Activated naive CD8-positive, alpha-beta T cell treated with anti-CD3 and anti-CD28 coated beads, Interleukin-2, amount 50 U/mL, for 24 hours (primary cell): ENCODE results near the gene PDS5A.
"Not testable (repeated sequence)": the region's sequence is repeated elsewhere in the genome, so short reads cannot be mapped to it uniquely, and the experiment has no call there.

ENCODE experiments used
- ATAC-seq: fragments of 150-1000 bp; cut with Tn5 transposase; one replicate; pipeline ENCODE4 v1.10.0; 2021
- DNase-seq: peaks from one replicate; pipeline ENCODE4 v3.0.0; 2021
- H3K27ac Mint-ChIP-seq: one replicate; pipeline ENCODE4 v1.8.0; 2021; ENCODE audit warnings: mild to moderate bottlenecking, mixed read lengths
- H3K27me3 Mint-ChIP-seq: one replicate; pipeline ENCODE4 v1.8.0; 2021; ENCODE audit warnings: mixed read lengths
- H3K36me3 Mint-ChIP-seq: one replicate; pipeline ENCODE4 v1.8.0; 2021; ENCODE audit warnings: low read depth, mixed read lengths
- H3K4me1 Mint-ChIP-seq: one replicate; pipeline ENCODE4 v1.8.0; 2021; ENCODE audit warnings: mixed read lengths
- H3K4me3 Mint-ChIP-seq: one replicate; pipeline ENCODE4 v1.8.0; 2021; ENCODE audit warnings: mild to moderate bottlenecking, moderate library complexity, mixed read lengths
- H3K9me3 Mint-ChIP-seq: one replicate; pipeline ENCODE4 v1.8.0; 2021; ENCODE audit warnings: mixed read lengths

PDS5A gene, protein sequence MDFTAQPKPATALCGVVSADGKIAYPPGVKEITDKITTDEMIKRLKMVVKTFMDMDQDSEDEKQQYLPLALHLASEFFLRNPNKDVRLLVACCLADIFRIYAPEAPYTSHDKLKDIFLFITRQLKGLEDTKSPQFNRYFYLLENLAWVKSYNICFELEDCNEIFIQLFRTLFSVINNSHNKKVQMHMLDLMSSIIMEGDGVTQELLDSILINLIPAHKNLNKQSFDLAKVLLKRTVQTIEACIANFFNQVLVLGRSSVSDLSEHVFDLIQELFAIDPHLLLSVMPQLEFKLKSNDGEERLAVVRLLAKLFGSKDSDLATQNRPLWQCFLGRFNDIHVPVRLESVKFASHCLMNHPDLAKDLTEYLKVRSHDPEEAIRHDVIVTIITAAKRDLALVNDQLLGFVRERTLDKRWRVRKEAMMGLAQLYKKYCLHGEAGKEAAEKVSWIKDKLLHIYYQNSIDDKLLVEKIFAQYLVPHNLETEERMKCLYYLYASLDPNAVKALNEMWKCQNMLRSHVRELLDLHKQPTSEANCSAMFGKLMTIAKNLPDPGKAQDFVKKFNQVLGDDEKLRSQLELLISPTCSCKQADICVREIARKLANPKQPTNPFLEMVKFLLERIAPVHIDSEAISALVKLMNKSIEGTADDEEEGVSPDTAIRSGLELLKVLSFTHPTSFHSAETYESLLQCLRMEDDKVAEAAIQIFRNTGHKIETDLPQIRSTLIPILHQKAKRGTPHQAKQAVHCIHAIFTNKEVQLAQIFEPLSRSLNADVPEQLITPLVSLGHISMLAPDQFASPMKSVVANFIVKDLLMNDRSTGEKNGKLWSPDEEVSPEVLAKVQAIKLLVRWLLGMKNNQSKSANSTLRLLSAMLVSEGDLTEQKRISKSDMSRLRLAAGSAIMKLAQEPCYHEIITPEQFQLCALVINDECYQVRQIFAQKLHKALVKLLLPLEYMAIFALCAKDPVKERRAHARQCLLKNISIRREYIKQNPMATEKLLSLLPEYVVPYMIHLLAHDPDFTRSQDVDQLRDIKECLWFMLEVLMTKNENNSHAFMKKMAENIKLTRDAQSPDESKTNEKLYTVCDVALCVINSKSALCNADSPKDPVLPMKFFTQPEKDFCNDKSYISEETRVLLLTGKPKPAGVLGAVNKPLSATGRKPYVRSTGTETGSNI (N-terminal part only)

DNA sequence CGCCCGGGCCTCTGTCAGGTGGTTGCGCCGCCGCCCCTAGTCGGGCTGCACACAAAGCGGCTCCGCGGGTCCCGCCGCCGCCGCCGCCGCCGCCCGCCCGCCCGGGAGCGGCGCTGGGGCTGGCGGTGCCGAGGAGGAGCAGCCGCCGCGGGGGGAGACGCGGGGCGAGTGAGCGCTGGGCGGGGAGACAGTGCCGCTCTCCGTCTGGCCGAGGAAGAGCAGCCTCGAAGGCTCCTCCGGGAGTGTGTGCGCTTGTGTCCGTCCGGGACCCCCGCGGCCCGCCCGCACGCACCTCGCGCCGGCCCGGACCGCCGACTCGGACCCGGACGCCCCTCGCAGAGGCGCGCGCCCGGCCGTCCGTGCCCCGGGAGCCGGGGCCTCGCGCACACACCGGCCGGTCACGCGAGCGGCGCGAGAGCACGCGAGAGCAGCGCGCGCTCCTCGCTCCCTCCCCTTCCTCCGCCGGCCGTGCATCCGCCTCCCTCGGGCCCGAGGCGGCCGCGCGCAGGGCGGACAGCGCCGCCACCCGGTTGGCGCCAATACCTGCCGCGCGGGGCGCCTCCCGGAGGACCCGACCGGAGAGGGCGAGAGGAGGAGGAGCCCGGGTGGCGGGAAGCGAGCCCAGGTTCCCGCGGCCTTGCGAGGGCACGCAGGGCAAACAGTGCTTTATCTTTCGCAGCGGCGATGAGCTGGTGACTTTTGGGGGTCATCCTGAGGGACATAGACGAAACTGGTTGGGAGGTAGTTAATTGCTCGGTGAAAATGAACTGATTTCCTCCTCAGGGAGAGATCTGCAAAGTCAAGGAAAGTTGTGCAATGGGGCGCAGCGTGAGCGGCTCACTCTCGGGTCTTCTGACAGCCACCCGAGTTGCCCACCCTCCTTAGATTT is at the start of gene PDS5A:
PDS5A (minus strand) TSS at position 423 of the 889 bp plus-strand sequence. CDS start 1,334 bp downstream, outside the sequence.
- no peaks in the 10 kb centered on the region for H3K27me3 Mint-ChIP-seq
- peak; percentile 91 for DNase-seq
- H3K27ac Mint-ChIP-seq: peak within 1 kb of the TSS; percentile 97
- ATAC-seq: peak; percentile 92
- H3K4me3 Mint-ChIP-seq: peak within 1 kb of the TSS; percentile 88
- peaks cover 42% of the 10 kb centered on the region for H3K4me1 Mint-ChIP-seq
- peaks cover 29% of the 10 kb centered on the region for H3K36me3 Mint-ChIP-seq
- H3K9me3 Mint-ChIP-seq: no peaks in the 10 kb centered on the region

GRCh38 chr4:40024049-40024448 is 46.3 kb upstream of the PDS5A start:
- H3K27ac Mint-ChIP-seq, H3K9me3 Mint-ChIP-seq, ATAC-seq, H3K4me3 Mint-ChIP-seq, DNase-seq, H3K27me3 Mint-ChIP-seq, H3K4me1 Mint-ChIP-seq, H3K36me3 Mint-ChIP-seq: not testable (repeated sequence)

- not testable (repeated sequence) for H3K27ac Mint-ChIP-seq, DNase-seq, H3K36me3 Mint-ChIP-seq, H3K4me3 Mint-ChIP-seq, H3K9me3 Mint-ChIP-seq, H3K4me1 Mint-ChIP-seq, ATAC-seq, H3K27me3 Mint-ChIP-seq
Observed at GRCh38 chr4:40021116-40021515, 43.4 kb upstream of the PDS5A start.

DNA sequence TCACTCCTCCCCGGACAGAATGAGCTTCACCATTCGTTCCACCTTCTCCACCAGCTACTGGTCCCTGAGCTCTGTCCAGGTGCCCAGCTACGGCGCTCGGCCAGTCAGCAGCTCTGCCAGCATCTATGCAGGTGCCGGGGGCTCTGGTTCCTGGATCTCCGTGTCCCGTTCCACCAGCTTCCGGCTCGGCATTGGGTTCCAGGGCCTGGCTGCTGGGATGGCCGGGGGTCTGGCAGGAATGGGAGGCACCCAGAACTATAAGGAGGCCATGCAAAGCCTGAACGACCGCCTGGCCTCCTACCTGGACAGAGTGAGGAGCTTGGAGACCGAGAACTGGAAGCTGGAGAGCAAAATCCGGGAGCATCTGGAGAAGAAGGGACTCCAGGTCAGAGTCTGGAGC is 42.5 kb upstream of the PDS5A start:
- no peak for ATAC-seq
- Mint-ChIP-seq H3K27ac (no peak overlapping the region), H3K9me3 (no peaks in the 10 kb centered on the region), H3K4me3 (no peak overlapping the region), H3K27me3 (no peaks in the 10 kb centered on the region), H3K4me1 (no peaks in the 10 kb centered on the region), H3K36me3 (no peaks in the 10 kb centered on the region)
- no peak for DNase-seq

- Mint-ChIP-seq H3K4me3 (no peak overlapping the region), H3K27ac (no peak overlapping the region), H3K27me3 (no peaks in the 10 kb centered on the region), H3K9me3 (no peaks in the 10 kb centered on the region), H3K4me1 (no peaks in the 10 kb centered on the region), H3K36me3 (no peaks in the 10 kb centered on the region)
- ATAC-seq (no peak), DNase-seq (no peak)
Observed at GRCh38 chr4:40016007-40016406, 38.3 kb upstream of the PDS5A start.

DNA sequence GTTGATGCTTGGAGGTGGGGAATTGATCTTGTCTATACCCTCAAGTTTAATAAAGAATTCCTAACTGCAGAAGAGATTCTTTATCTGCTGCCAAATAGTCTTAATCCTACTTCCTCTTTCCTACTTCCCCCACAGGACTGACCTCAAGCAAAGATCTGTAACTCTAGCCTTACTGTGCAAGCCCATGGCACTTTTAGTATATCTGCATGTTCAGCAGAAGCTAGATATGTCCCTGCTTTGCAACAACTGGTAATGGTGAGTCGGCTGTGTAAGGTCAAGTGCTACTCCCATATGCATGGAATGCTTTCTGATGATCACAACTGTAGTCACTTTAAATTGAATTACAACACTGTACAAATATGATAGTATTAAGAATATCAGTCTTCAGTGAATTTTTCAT is 26.3 kb upstream of the PDS5A start:
- ATAC-seq: no peak
- H3K4me3 Mint-ChIP-seq: no peak overlapping the region
- no peak for DNase-seq
- H3K27ac Mint-ChIP-seq: no peak overlapping the region
- H3K27me3 Mint-ChIP-seq: no peaks in the 10 kb centered on the region
- no peaks in the 10 kb centered on the region for H3K4me1 Mint-ChIP-seq
- H3K9me3 Mint-ChIP-seq: no peaks in the 10 kb centered on the region
- no peaks in the 10 kb centered on the region for H3K36me3 Mint-ChIP-seq

DNA sequence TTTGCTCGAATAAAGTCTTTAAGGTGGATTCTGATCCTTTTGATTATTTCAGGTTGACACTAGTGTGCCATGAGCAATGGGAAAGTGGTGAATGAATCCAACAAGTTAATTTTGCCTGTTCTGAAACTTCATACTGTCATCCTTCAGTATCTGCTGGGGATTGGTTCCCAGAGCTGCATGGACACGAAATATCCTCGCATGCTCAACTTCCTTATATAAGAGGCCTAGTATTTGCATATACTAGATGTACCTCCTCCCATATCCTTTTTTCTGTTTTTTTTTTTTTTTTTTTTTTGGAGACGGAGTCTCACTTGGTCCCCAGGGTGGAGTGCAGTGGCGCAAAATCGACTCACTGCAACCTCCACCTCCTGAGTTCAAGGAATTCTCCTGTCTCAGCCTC is 23.0 kb upstream of the PDS5A start:
- DNase-seq (no peak), ATAC-seq (no peak)
- Mint-ChIP-seq H3K27ac (no peak overlapping the region), H3K4me1 (no peaks in the 10 kb centered on the region), H3K9me3 (no peaks in the 10 kb centered on the region), H3K27me3 (no peaks in the 10 kb centered on the region), H3K4me3 (no peak overlapping the region), H3K36me3 (no peaks in the 10 kb centered on the region)

- Mint-ChIP-seq H3K9me3 (no peaks in the 10 kb centered on the region), H3K27ac (no peak overlapping the region), H3K36me3 (no peaks in the 10 kb centered on the region), H3K27me3 (no peaks in the 10 kb centered on the region), H3K4me3 (no peak overlapping the region), H3K4me1 (no peaks in the 10 kb centered on the region)
- no peak for DNase-seq
- ATAC-seq: no peak
Observed at GRCh38 chr4:39998659-39999345, 21.1 kb upstream of the PDS5A start.

DNA sequence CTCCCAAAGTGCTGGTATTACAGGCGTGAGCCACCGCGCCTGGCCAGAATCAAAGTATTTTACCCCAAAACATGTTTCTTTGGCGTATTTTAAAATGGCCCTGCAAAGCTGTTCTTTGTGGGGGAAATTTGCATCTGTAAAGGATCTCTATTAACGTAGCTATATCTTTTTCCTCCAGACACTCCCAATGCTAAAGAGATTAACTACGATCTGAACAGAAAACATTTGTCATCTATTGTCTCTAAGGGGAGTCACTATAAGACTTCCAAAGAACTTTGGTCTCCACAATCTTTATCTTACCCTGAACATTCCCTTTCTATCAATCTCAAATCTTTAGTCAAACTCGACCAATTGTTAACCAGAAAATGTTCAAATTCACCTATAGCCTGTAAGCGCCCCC is 19.1 kb upstream of the PDS5A start:
- no peak for DNase-seq
- H3K4me1 Mint-ChIP-seq: no peaks in the 10 kb centered on the region
- no peaks in the 10 kb centered on the region for H3K36me3 Mint-ChIP-seq
- no peak overlapping the region for H3K4me3 Mint-ChIP-seq
- no peaks in the 10 kb centered on the region for H3K27me3 Mint-ChIP-seq
- H3K9me3 Mint-ChIP-seq: no peaks in the 10 kb centered on the region
- no peak overlapping the region for H3K27ac Mint-ChIP-seq
- ATAC-seq: no peak

- Mint-ChIP-seq H3K27me3 (no peaks in the 10 kb centered on the region), H3K36me3 (no peaks in the 10 kb centered on the region), H3K4me1 (no peaks in the 10 kb centered on the region), H3K4me3 (no peak overlapping the region), H3K9me3 (no peaks in the 10 kb centered on the region), H3K27ac (no peak overlapping the region)
- DNase-seq (no peak), ATAC-seq (no peak)
Observed at GRCh38 chr4:39994406-39994805, 16.7 kb upstream of the PDS5A start.

GRCh38 chr4:39989381-39989780 is 11.7 kb upstream of the PDS5A start:
- DNase-seq, H3K4me3 Mint-ChIP-seq, H3K27me3 Mint-ChIP-seq, H3K4me1 Mint-ChIP-seq, H3K9me3 Mint-ChIP-seq, H3K27ac Mint-ChIP-seq, H3K36me3 Mint-ChIP-seq, ATAC-seq: not testable (repeated sequence)

GRCh38 chr4:39987485-39987884 is 9.8 kb upstream of the PDS5A start:
- ATAC-seq (no peak), DNase-seq (no peak)
- peak overlapping the region; percentile 37 for H3K27ac Mint-ChIP-seq
- H3K4me3 Mint-ChIP-seq: no peak overlapping the region
- H3K36me3 Mint-ChIP-seq: no peaks in the 10 kb centered on the region
- H3K9me3 Mint-ChIP-seq: no peaks in the 10 kb centered on the region
- H3K27me3 Mint-ChIP-seq: no peaks in the 10 kb centered on the region
- no peaks in the 10 kb centered on the region for H3K4me1 Mint-ChIP-seq

DNA sequence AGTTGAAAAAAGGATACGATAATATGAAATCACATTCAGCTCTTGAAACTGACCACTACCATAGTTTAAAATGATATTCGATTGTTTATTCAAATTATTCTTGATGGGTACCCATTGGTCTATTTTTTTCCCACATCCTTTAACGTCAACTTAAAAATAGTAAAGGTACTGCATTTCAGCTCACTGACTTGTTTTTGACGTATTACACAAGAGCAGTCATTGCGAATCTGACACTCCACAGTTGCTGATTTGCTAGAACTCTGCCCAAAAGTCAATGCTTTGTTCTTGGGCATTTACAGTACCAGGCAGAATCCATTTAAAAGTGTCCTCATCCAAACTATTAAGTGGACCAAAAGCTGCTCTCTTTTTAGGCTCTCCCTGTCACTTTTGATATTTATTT is 1.2 kb upstream of the PDS5A start:
- Mint-ChIP-seq H3K9me3 (no peaks in the 10 kb centered on the region), H3K4me3 (peak overlapping the region; percentile 43), H3K27ac (peak overlapping the region; percentile 60), H3K4me1 (peaks cover 33% of the 10 kb centered on the region), H3K27me3 (no peaks in the 10 kb centered on the region), H3K36me3 (peaks cover 20% of the 10 kb centered on the region)
- ATAC-seq: no peak
- no peak for DNase-seq
